ENCODE measurements around the gene MAOA.

DNA sequence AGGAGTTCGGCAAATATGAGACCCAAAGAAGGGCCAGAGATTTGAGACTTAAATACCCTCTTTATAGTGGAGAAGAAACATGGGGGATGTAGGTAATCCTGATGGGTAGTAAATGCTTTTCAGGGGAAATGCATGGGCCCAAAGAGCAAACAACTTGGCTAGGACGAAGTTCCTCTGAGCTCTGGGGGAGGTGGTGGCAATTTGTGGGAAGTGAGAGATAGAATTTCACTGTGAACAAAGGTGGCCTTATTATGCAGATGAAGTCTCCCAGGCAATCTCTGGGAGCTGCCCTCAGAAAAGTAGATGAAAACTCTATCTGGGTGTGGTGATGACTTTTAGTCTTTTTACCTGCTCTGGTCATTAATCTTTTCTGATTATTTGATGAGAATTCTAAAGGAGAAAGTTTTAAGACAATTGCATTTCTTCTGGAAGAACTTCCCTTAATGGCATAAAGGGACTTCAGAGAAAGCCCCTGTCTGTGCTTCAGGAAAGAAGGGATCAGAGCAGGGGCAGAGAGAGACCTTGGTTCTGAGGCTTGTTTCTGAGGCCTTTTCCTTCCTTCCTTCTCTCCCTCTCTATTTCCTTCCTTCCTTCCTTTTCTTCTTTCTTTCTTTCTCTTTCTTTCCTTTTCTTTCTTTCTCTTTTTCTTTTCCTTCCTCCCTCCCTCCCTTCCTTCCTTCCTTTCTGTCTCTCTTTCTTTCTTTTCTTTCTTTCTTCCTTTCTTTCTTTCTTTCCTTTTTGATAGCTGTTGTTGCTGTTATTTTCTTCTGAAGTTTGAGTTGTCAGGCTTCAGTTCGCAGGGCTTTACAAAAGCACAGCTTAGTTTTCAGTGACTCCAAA, 37.5 kb upstream of the MAOA start:
- TF ChIP-seq ARNT (IDR thresholded peaks at IDR 0.05) = no peak
- no peak for TF ChIP-seq SUZ12 (IDR thresholded peaks at IDR 0.05)
- TF ChIP-seq TARDBP (IDR thresholded peaks at IDR 0.05) = no peak
- TF ChIP-seq ELF4 (IDR thresholded peaks at IDR 0.05) = no peak
- TF ChIP-seq BHLHE40 (IDR thresholded peaks at IDR 0.05; ENCODE audit: borderline replicate concordance) = no peak
- no peak for TF ChIP-seq SP1 (IDR thresholded peaks at IDR 0.05)

Data from HEK293T (cell line).